AG09319 (cell line): ENCODE results near the gene SELENBP1.
A peak's percentile ranks its signal among the peaks of the same experiment; 100 is the strongest.

Source experiments
- DNase-seq: peaks from one replicate; pipeline ENCODE4 v3.0.0-alpha.2; 2010; ENCODE audit warnings: low read depth; ENCODE audit errors: extremely low read depth
- CTCF ChIP-seq: IDR thresholded peaks from 2 replicates; pipeline ENCODE4 v1.5.1; 2011; ENCODE audit warnings: low read depth, mild to moderate bottlenecking, inconsistent platforms, low read length, moderate library complexity

SELENBP1 gene

GRCh38 chr1:151327223-151327902, 45.1 kb downstream of the SELENBP1 start, which contains the start of gene PI4KB:
TSS of gene PI4KB (minus strand) at chr1:151327416. CDS start at chr1:151316481, 10,935 bp downstream.
- TF ChIP-seq CTCF: no peak
- peak; percentile 94 for DNase-seq

- DNase-seq: no peak
- no peak for TF ChIP-seq CTCF
Observed at GRCh38 chr1:151326619-151327222, 45.8 kb downstream of the SELENBP1 start.

- no peak for TF ChIP-seq CTCF
- no peak for DNase-seq
Observed at GRCh38 chr1:151325646-151326429, 46.7 kb downstream of the SELENBP1 start.

- no peak for TF ChIP-seq CTCF
Observed at GRCh38 chr1:151325231-151325630, 47.3 kb downstream of the SELENBP1 start.

GRCh38 chr1:151324390-151324930, 48.0 kb downstream of the SELENBP1 start:
- TF ChIP-seq CTCF: no peak
- DNase-seq: no peak

More at GRCh38 chr1:151325231-151325630, 47.3 kb downstream of the SELENBP1 start:
- no peak for DNase-seq

GRCh38 chr1:151318975-151319374, 53.5 kb downstream of the SELENBP1 start:
- TF ChIP-seq CTCF: no peak

More at GRCh38 chr1:151318975-151319374, 53.5 kb downstream of the SELENBP1 start:
- no peak for DNase-seq
